K562 (cell line): ENCODE measurements around the gene ALCAM. TPM values are rescaled to one million over a fixed set of nuclear protein-coding genes. Genes with fewer than 3 reads are reported as not detected.

Experiments
- ATAC-seq: fragments of 200-7000 bp; cut with Tn5 transposase; 3 replicates; pipeline ENCODE4 v1.9.1; 2020; ENCODE audit warnings: moderate library complexity
- BruUV-seq: library from RNA; stranded (reverse); fragments of 400-500 nt; replicated peaks from 2 replicates; lab custom pipeline; 2021; lab: Mats Ljungman, UMichigan
- CTCF ChIA-PET: fragments of 300-600 bp; formaldehyde crosslinking; extraction: SDS; loops from one replicate; lab custom pipeline; 2021; ENCODE audit warnings: low intra/inter-chr PET ratio; lab: Yijun Ruan, JAX
- POLR2A ChIA-PET: fragments of 300-600, 350-650 bp; sonication (Branson Sonifier 250); formaldehyde crosslinking; extraction: SDS; loops from one replicate; lab custom pipeline; 2021; ENCODE audit warnings: antibody characterized with exemption, inconsistent platforms; lab: Yijun Ruan, JAX
- DNase-seq, 4 experiments: peaks; one replicate each; pipeline versions ENCODE4 v3.0.0 to v3.0.0-alpha.2; 2011 to 2018; ENCODE audit warnings: low spot score in 3 of 4, mixed read lengths in 3 of 4; ENCODE audit errors: extremely low read depth in 1 of 4
- FAIRE-seq: peaks from 2 replicates; lab custom pipeline; 2011; peaks lifted over from hg19 to GRCh38; lab: Jason Lieb, UNC
- H2AFZ ChIP-seq: 2 replicates; pipeline ENCODE4 v1.6.0; 2011; ENCODE audit warnings: low read depth, low read length, control low read depth, inconsistent platforms
- H3K27ac ChIP-seq: fragments of 200-600 bp; 3 replicates; pipeline ENCODE4 v1.8.0; 2011; ENCODE audit warnings: low read depth, mild to moderate bottlenecking, control low read depth, inconsistent platforms, low read length, moderate library complexity, mixed read lengths; ENCODE audit errors: extremely low read depth
- H3K27me3 ChIP-seq, 2 experiments: fragments of 300-600 bp in 1 of 2; 2 replicates in 1 of 2; 3 replicates in 1 of 2; pipeline versions ENCODE4 v1.6.0 to v1.8.0; 2011; ENCODE audit warnings: inconsistent platforms in 2 of 2, low read length in 2 of 2, mild to moderate bottlenecking in 1 of 2, mixed read lengths in 1 of 2, moderate library complexity in 1 of 2; ENCODE audit not compliant: control insufficient read depth in 2 of 2, insufficient read depth in 2 of 2
- H3K36me3 ChIP-seq: fragments of 300-600 bp; 3 replicates; pipeline ENCODE4 v1.8.0; 2011; ENCODE audit warnings: mild to moderate bottlenecking, low read length, inconsistent platforms; ENCODE audit not compliant: control insufficient read depth, insufficient read depth
- H3K4me1 ChIP-seq, 2 experiments: fragments of 200-600 bp in 1 of 2; replicated peaks in 1 of 2; 2 replicates in 1 of 2; 3 replicates in 1 of 2; pipeline versions ENCODE4 v1.5.1 to v1.8.0; 2011; ENCODE audit warnings: inconsistent platforms in 2 of 2, low read length in 2 of 2, mild to moderate bottlenecking in 1 of 2, mixed read lengths in 1 of 2, moderate library complexity in 1 of 2; ENCODE audit not compliant: control insufficient read depth in 2 of 2, insufficient read depth in 2 of 2
- H3K4me2 ChIP-seq: 2 replicates; pipeline ENCODE4 v1.6.1; 2011; ENCODE audit warnings: low read length, control low read depth, inconsistent platforms, mixed read lengths; ENCODE audit not compliant: insufficient read depth
- H3K4me3 ChIP-seq: fragments of 200-600 bp; sonication (generic), shearing (Covaris generic); 2 replicates; pipeline ENCODE4 v1.5.1; 2016; ENCODE audit warnings: control low read depth, inconsistent platforms
- H3K79me2 ChIP-seq: fragments of 200-600 bp; 3 replicates; pipeline ENCODE4 v1.8.0; 2011; ENCODE audit warnings: low read length, inconsistent platforms; ENCODE audit not compliant: control insufficient read depth, insufficient read depth
- H3K9ac ChIP-seq, 2 experiments: 2 replicates each; pipeline versions ENCODE4 v1.6.0 to v1.6.1; 2011; ENCODE audit warnings: low read depth in 2 of 2, low read length in 2 of 2, control low read depth in 1 of 2, inconsistent platforms in 1 of 2, mild to moderate bottlenecking in 1 of 2, mixed read lengths in 1 of 2; ENCODE audit not compliant: insufficient read depth in 1 of 2
- H3K9me1 ChIP-seq: one replicate; pipeline ENCODE4 v1.6.0; 2011; ENCODE audit warnings: inconsistent platforms, mild to moderate bottlenecking, low read length, moderate library complexity; ENCODE audit not compliant: control insufficient read depth, insufficient read depth
- H3K9me3 ChIP-seq: replicated peaks from 2 replicates; pipeline ENCODE4 v1.5.1; 2011; ENCODE audit warnings: low read depth, low read length, inconsistent platforms; ENCODE audit not compliant: control insufficient read depth, insufficient read depth
- H4K20me1 ChIP-seq: replicated peaks from 2 replicates; pipeline ENCODE4 v1.6.1; 2011; ENCODE audit warnings: low read length, inconsistent platforms, mixed read lengths; ENCODE audit not compliant: control insufficient read depth, insufficient read depth
- BACH1 ChIP-seq: fragments of 200-800 bp; sonication (Bioruptor generic); IDR thresholded peaks from 2 replicates; pipeline ENCODE4 v1.6.1; 2016; ENCODE audit warnings: missing genetic modification characterization, missing compliant biosample characterization
- DACH1 ChIP-seq: fragments of 450-650 bp; IDR thresholded peaks from 2 replicates; pipeline ENCODE4 v1.6.1; 2018; ENCODE audit not compliant: partially characterized antibody
- DDX20 ChIP-seq: fragments of 450-650 bp; IDR thresholded peaks from 2 replicates; pipeline ENCODE4 v1.6.1; 2016; ENCODE audit warnings: missing genetic modification characterization, low read depth, mild to moderate bottlenecking, missing compliant biosample characterization, moderate library complexity
- POU5F1 ChIP-seq: fragments of 150-350 bp; IDR thresholded peaks from 2 replicates; pipeline ENCODE4 v1.6.1; 2014; ENCODE audit warnings: borderline replicate concordance, low read length, low read depth, mild to moderate bottlenecking; ENCODE audit not compliant: partially characterized antibody
- ZC3H4 ChIP-seq: sonication (generic); formaldehyde crosslinking; IDR thresholded peaks from 2 replicates; pipeline ENCODE4 v1.9.0; 2021; ENCODE audit warnings: missing genetic modification reagents, borderline replicate concordance
- ZC3H8 ChIP-seq: fragments of 450-650 bp; IDR thresholded peaks from 2 replicates; pipeline ENCODE4 v1.6.1; 2017
- WGBS: fragments of 100-300 bp; shearing (Covaris generic); methylation state at CpG from one replicate; pipeline ENCODE4 v1.1.6; 2016; ENCODE audit warnings: low coverage, mixed read lengths; ENCODE audit not compliant: insufficient coverage; ENCODE audit errors: missing lambda C conversion rate; 5-methylcytosine and 5-hydroxymethylcytosine counted together
- in situ Hi-C: fragments of 300-500 bp; cut with MboI; formaldehyde crosslinking; loops from 4 replicates; pipeline ENCODE4 v1.15.0; 2018; ENCODE audit warnings: inconsistent platforms, mixed read lengths
- intact Hi-C: fragments of 100-400 bp; cut with micrococcal nuclease; formaldehyde crosslinking; loops from 2 replicates; pipeline ENCODE4 v1.14.2; 2022
- polyA plus RNA-seq, 8 experiments: library from polyadenylated mRNA; depleted of rRNA in 4 of 8; stranded (reverse) in 5 of 8; unstranded in 3 of 8; fragments of >200 nt; fragmentation: Nextera tagmentation in 2 of 8; fragmentation: Illumina TruSeq in 1 of 8; extraction: Ambion mirVana in 2 of 8; extraction: Trizol in 1 of 8; gene quantifications; 2 replicates each; pipeline versions ENCODE4 v1.2.1 to v1.2.3, GENCODE V29; 2011 to 2014; ENCODE audit warnings: inconsistent platforms in 1 of 8, missing spikeins in 1 of 8
- total RNA-seq, 7 experiments: library from RNA; depleted of rRNA in 6 of 7; stranded (reverse); fragments of >200 nt in 6 of 7; fragmentation: Illumina TruSeq in 2 of 7; extraction: Trizol in 2 of 7; gene quantifications; 2 replicates each; pipeline versions ENCODE4 v1.2.1 to v1.2.3, GENCODE V29; 2011 to 2021; ENCODE audit warnings: low replicate concordance in 1 of 7
- TF ChIP-seq, protein P1 (sequence below): sonication (generic); formaldehyde crosslinking; IDR thresholded peaks from 2 replicates; pipeline ENCODE4 v1.8.0; 2022; ENCODE audit warnings: mild to moderate bottlenecking, missing genetic modification reagents
- TF ChIP-seq, protein P2 (sequence below): fragments of 450-650 bp; IDR thresholded peaks from 2 replicates; pipeline ENCODE4 v1.6.1; 2016; ENCODE audit warnings: borderline replicate concordance

ALCAM gene
- total and polyA plus RNA-seq, 9 of the 15 experiments (the other 6 are each of a cell fraction or from before 2014, with no cell fraction given), result 0.03 to 0.98 (median 0.14) TPM; not detected in 1

DNA sequence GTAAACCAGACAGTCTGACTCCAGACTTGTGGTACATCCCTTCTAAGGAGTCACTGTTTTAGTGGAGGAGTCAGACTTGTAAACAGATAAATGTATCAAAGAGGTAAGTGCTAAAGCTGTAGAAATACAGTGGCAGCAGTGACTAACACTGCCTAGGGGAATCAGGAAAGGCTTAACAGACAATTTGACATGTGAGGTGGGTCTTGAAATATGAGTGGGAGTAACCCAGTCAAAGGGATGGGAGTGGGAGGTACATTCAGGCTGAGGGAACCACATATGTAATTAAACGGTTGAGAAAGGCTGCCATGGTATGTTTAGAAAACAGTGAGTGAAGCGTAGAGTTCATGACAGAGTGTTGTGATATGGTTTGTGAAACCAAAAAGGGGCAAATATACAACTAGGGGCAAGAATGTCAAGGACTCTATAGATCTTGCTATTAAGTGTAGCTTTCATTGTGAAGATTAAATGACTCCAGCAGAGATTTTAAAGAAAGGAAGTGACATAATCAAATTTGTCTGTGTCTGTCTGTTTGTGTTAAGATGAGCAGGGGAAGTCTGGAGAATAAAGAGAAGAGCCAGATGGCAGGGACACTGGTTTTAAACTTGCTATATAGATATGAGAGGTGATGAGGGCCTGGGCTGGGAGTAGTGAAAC is 11.2 kb upstream of the ALCAM start:
- no peak overlapping the region for H3K9ac ChIP-seq
- TF ChIP-seq DACH1 (no peak), POU5F1 (no peak), ZC3H4 (no peak), BACH1 (tag) (no peak), ZC3H8 (no peak), DDX20 (tag) (no peak)
- TF ChIP-seq, protein P1, sequence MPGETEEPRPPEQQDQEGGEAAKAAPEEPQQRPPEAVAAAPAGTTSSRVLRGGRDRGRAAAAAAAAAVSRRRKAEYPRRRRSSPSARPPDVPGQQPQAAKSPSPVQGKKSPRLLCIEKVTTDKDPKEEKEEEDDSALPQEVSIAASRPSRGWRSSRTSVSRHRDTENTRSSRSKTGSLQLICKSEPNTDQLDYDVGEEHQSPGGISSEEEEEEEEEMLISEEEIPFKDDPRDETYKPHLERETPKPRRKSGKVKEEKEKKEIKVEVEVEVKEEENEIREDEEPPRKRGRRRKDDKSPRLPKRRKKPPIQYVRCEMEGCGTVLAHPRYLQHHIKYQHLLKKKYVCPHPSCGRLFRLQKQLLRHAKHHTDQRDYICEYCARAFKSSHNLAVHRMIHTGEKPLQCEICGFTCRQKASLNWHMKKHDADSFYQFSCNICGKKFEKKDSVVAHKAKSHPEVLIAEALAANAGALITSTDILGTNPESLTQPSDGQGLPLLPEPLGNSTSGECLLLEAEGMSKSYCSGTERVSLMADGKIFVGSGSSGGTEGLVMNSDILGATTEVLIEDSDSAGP (CRISPR knock-in tag), result no peak
- TF ChIP-seq, protein P2, sequence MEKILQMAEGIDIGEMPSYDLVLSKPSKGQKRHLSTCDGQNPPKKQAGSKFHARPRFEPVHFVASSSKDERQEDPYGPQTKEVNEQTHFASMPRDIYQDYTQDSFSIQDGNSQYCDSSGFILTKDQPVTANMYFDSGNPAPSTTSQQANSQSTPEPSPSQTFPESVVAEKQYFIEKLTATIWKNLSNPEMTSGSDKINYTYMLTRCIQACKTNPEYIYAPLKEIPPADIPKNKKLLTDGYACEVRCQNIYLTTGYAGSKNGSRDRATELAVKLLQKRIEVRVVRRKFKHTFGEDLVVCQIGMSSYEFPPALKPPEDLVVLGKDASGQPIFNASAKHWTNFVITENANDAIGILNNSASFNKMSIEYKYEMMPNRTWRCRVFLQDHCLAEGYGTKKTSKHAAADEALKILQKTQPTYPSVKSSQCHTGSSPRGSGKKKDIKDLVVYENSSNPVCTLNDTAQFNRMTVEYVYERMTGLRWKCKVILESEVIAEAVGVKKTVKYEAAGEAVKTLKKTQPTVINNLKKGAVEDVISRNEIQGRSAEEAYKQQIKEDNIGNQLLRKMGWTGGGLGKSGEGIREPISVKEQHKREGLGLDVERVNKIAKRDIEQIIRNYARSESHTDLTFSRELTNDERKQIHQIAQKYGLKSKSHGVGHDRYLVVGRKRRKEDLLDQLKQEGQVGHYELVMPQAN, result no peak
- no peaks in the 10 kb centered on the region for H3K9me3 ChIP-seq
- in situ Hi-C loops (no loop called here), intact Hi-C loops (no loop called here)
- ATAC-seq (no peak), FAIRE-seq (no peak), DNase-seq (no peak)
- ChIA-PET POLR2A (no interaction called here), CTCF (no interaction called here)
- no peak overlapping the region for H2AFZ ChIP-seq
- H3K79me2 ChIP-seq, result no peaks in the 10 kb centered on the region
- no peaks in the 10 kb centered on the region for H3K36me3 ChIP-seq
- WGBS, result 0% methylated on average over 1 of the region's 2 CpGs
- no peak overlapping the region for H3K4me3 ChIP-seq
- BruUV-seq, result no TSS peak
- H3K4me2 ChIP-seq, result no peak overlapping the region
- no peaks in the 10 kb centered on the region for H4K20me1 ChIP-seq
- H3K27me3 ChIP-seq, result no peaks in the 10 kb centered on the region
- no peaks in the 10 kb centered on the region for H3K9me1 ChIP-seq
- H3K4me1 ChIP-seq, result no peaks in the 10 kb centered on the region
- H3K27ac ChIP-seq, result no peak overlapping the region
